KBM-7 (cell line): ENCODE data around the gene ATOH8.

ENCODE experiments used
- DNase-seq: peaks from one replicate; pipeline ENCODE4 v3.0.0-alpha.2; 2015
- in situ Hi-C: fragments of 300-500 bp; cut with MboI; formaldehyde crosslinking; loops from 2 replicates; pipeline ENCODE4 v1.14.3; 2020; ENCODE audit warnings: low sequenced_read_pairs, low pct_unique_long_range_greater_than_20kb, mixed read lengths

The ATOH8 gene

GRCh38 chr2:85777441-85777861, 23.7 kb downstream of the ATOH8 start:
- in situ Hi-C loops = no loop called here
- DNase-seq = no peak

GRCh38 chr2:85778646-85779379, 25.0 kb downstream of the ATOH8 start:
- no peak for DNase-seq
- in situ Hi-C loops = no loop called here

GRCh38 chr2:85779641-85780315, 26.0 kb downstream of the ATOH8 start:
- in situ Hi-C loops = no loop called here
- no peak for DNase-seq

GRCh38 chr2:85780316-85781012, 26.7 kb downstream of the ATOH8 start:
- in situ Hi-C loops = no loop called here
- no peak for DNase-seq

DNA sequence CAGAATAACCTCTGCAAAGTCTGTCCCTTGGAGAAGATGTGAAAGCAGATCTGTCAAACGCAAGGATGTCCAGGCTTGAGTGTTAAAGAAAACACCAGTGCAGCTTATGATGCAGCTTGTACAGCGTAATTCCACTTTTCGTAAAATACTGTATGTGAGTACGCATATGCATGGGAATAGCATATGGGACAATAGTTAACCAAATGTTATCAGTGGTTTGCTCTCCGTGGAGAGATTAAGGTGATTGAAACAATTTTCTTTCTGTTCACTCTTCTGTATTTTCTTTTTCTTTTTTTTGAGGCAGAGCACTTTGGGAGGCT, 27.2 kb downstream of the ATOH8 start:
- in situ Hi-C loops = no loop called here
- DNase-seq = no peak

DNA sequence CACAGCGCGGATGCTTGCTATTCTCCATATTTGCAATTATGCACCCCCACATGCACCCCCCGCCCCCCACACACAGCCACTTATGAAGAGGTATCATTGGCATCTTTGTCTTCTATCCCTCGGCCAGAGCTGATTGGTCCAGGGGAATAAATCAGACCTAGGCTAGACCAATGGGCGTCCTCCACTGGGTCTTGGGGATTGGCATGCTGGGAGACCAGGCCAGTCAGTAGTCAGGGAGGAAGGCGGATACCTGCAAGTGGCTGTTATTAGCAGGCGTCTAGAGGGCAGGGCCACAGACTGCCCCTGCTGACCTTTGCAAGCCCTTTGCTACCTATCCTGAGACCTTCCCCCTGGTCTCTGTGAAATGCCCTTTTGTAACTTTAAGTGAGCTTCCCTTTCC, 30.0 kb downstream of the ATOH8 start:
- no peak for DNase-seq
- in situ Hi-C loops = no loop called here

GRCh38 chr2:85784474-85784986, 30.7 kb downstream of the ATOH8 start:
- in situ Hi-C loops = no loop called here
- no peak for DNase-seq

- in situ Hi-C loops = no loop called here
- DNase-seq = no peak
Observed at GRCh38 chr2:85785027-85785822, 31.4 kb downstream of the ATOH8 start.

GRCh38 chr2:85785871-85786270, 32.1 kb downstream of the ATOH8 start:
- in situ Hi-C loops = no loop called here
- no peak for DNase-seq

- in situ Hi-C loops = no loop called here
Observed at GRCh38 chr2:85786444-85786843, 32.7 kb downstream of the ATOH8 start.

DNA sequence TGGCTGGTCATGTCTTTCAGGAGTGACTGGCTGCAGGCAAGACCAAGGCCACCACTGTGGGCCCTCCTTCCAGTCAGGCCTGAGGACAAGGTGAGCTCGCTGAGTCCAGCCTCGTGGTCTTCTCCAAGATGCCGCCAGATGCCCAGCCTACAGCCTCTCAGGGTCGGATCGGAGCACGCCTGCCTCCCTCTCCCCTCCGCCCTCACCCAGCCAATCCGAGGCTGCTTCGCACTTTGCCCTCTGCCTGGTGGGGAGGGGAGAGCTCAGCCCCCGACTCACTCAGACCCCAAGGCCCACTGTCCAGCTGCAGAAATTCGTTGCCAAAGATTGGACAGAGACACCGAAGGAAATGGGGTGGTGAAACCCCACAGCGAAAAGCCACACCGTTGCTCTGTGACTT, 33.1 kb downstream of the ATOH8 start:
- DNase-seq = no peak
- in situ Hi-C loops = no loop called here

More at GRCh38 chr2:85786444-85786843, 32.7 kb downstream of the ATOH8 start:
- no peak for DNase-seq

DNA sequence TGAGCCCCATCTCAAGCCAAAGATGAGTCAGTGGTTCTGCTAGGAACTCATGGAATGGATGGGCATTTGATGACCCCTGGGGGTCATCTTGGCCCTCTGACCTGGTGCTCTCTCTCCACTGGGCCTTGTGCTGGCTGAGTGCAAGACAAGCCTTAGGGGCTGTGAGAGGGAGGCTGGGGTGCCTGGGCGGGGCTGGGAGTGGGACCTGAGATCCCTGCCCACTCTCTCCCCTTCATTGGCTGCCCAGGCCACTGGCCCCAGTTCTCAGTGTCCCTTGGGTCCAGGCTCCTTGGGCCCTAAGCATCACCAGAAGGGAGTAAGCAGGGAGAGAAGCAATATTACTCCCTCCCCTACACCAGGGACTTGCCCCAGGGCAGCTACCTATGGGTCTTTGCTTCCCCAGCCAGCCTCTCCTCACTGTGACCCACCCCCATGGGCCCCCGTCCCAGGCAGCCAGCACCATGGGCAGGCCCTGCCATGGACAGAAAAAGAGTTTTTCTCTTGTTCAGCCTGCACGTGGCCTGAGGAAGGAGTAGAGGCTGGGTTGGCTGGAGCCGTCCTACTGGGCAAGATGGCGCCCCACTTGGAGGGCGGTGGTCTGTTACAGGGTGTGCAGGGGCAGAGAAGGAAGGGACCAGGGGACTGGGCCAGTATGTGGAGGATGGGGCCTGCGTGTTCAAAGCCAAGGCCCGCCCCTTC, 33.6 kb downstream of the ATOH8 start:
- in situ Hi-C loops = no loop called here
- no peak for DNase-seq

DNA sequence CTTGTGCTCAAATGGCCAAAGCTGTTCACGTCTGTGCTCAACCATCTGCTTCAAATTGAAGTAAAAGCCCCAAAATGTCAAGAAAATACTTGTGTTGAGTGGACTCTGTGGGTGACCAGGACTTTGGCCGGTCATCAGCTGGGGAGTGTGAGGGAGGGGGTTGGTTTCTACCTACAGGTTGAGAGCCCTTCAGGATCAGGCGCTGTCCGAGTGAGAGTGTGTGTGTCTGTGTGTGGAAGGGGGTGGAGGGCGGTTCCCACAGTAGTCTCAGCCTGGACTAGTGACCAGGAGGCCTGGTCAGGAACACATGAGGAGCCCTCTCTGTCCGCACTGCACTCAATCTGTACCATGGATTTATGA, 34.2 kb downstream of the ATOH8 start:
- in situ Hi-C loops = no loop called here

GRCh38 chr2:85788603-85789002, 34.8 kb downstream of the ATOH8 start:
- in situ Hi-C loops = no loop called here
- no peak for DNase-seq

More for the DNA sequence above, 34.2 kb downstream of the ATOH8 start:
- no peak for DNase-seq

- in situ Hi-C loops = no loop called here
- DNase-seq = no peak
Observed at GRCh38 chr2:85789271-85789670, 35.5 kb downstream of the ATOH8 start.

- DNase-seq = no peak
- in situ Hi-C loops = loop anchor here (10.0 kb wide), 1 partner anchor 45 kb away; no protein-coding TSS in a partner anchor
Observed at GRCh38 chr2:85790032-85790431, 36.2 kb downstream of the ATOH8 start.

DNA sequence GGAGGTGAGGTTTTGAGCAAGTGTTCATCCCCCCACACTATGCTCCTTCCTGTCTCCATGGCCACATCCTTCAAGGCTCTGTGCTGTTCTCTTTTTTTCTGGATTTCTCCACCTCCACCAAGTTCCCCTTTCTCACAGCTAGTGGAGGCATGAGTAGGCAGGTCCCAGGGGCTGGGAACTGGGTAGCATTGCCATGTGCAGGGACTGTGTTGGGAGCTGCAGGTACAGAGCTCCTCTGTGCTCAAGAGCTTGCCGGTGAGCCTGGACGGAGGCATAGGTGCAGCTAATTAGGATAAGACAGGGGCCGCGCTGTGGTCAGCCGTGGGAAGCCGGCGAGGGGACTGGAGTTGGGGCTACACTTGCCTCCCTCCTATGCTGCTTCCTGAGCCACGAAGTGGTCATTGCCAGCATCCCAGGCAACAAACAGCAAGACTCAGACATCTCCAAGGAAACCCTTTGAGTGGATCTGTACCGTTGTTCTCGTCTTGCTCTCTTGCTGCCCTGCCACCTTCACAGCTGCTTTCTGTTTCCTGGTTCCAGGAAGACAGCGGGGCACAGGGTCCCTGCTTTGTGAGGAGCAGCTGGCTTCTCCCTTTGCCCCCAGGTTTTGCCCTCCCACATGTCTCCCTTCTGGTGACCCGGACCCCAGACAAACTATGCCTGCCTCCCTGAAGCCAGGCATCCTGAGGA, 36.9 kb downstream of the ATOH8 start:
- in situ Hi-C loops = loop anchor here (10.0 kb wide), 1 partner anchor 46 kb away; no protein-coding TSS in a partner anchor
- peak; percentile 87 for DNase-seq
